Stimulated activated CD8-positive, alpha-beta memory T cell treated with anti-CD3 and anti-CD28 coated beads, Interleukin-12 subunit alpha, Interleukin-12 subunit beta, amount 100 ng/mL, for 4 hours (primary cell): Measurements from ENCODE around the gene NRXN3.

Experiments
- DNase-seq: peaks from one replicate; pipeline ENCODE4 v3.0.0-alpha.2; 2020; ENCODE audit warnings: low read depth

The NRXN3 gene

DNA sequence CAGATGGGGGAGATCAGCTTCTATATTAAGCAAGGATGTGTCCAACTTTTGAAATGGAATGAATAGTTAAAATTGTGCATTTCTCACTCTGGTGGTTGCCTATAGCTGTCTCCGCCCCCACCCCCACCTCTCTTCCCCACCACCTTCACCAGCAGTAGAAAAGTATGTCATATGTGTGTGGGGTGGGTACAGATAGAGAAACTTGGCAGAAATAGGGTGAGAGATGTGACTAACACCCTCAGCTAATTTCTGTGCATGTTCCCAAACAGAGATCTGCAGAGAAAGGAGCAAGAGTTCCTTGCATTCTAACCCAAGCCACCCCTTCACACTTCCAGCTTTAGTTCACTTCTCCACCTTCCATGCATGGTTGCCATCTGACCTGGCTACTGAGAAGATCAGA is 980.1 kb downstream of the NRXN3 start:
- no peak for DNase-seq

GRCh38 chr14:79157369-79157768 is 987.2 kb downstream of the NRXN3 start:
- no peak for DNase-seq

DNA sequence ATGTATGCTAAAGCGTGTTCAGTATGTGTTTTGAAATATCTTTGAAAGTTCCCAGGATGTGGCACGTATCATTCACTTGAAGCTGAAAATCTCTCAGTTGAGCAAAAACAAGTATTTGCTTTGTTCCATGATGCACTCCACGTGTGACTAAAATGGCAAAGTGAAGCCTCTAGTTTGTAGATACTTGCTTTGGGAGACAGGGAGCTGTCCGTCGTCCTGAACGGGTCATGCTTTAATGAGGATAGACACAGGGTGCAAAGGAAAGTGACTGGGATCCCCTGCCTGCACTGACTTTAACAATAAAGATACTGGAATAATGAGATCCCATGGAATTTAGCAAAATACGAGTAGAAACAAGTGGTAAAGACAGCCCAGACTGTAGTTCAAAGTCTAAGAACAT is 991.4 kb downstream of the NRXN3 start:
- DNase-seq, result no peak

DNA sequence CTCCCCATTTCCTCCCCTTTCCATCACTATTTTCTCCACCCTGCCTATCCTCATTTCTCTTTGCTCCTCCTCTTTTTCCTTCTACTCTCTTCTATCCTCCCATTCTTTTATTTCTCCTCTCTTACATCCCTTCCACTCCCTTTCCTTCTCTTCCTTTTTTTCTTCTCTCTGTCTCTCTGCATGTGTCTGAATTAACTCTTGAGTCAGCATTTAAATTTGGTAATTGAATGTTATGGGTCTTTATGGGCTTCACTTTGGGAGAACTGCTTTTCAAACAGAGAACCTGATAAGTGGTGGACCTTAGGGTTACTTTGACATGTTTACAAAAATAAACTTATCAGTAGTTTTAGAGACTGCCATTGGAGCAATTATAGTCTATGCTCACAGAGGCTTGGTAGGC is 992.7 kb downstream of the NRXN3 start:
- no peak for DNase-seq

DNA sequence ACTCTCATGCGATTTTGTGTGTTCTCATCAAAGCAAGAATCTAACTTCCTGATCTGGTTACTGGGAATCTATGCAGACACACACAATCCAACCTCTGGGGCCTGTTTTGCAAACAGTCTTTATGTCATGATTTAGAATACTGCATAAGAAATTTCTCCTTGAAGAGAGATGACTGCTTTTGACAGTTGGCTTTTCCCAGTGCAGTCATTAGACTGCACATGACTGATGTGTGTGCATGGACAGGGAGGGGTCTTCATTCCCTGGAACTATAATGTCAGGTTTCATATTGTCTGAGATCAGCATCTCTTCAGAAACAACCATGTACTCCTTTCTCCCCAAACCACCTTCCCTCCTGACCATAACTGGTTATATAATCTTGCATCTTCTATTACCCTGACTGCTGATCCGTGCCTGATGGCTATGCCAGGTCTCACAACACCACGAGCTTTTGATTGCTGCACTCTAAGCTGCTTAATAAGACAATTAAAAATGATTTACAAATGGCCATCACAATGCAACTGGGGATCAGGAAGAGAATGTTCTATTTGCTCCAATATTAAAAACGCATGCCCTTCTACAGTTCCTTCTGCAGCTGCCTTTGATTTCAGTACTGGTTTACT is 995.4 kb downstream of the NRXN3 start:
- no peak for DNase-seq

DNA sequence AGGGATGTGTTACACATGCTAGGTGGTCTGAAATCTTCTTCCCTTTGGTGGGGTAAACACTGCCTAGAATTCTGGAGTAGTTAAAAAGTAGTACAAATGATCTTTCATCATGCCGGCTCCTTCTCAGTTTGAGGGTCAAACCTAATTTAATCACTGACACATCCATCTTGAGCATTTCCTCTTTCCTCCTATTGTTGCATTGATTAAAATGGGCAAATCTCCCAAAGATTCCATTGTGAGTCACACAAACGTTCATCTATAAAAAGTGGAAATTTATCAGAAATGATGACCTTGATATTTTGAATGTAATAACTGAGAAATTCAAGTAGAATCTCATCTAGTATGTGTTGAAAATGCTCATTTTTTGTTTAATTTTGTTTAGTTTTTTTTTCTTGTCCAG is 996.0 kb downstream of the NRXN3 start:
- no peak for DNase-seq

DNA sequence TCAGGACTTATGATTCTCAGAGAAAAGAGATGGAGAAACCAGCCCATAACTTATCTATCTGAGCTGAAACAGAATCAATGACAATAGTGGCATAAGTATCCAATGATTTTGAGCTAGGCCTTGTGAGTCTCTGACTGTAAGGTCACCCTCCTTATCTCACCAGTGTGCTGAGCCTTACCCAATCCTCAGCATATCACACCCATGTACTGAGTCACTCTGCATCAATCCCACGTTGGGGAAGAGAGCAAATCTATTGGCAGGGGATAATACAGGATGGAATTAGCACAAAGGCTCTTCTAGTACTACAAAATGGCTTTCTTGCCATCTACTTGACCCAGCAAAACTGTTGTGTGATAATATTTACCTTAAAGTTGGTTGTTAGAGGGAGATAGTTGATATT is 997.8 kb downstream of the NRXN3 start:
- no peak for DNase-seq

DNA sequence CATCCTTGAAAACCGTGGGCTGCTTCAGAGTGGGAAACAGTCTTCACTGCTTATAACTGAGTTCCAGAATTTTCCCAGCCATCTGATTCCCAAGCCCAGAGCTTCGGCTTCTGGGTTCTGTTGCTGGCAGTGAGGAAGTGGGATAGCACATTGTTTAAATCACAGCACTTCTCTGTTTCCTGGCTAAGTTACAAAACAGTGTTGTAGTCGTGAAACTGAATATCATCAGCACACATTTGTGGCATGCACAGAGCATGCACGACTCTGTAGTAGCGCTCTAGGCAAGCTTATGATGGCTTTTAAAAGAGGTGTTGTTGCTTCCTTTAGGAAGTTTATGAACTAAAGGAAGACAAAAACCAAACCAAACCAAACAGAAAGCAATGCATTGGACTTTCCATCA is 1005.5 kb downstream of the NRXN3 start:
- DNase-seq, result no peak

DNA sequence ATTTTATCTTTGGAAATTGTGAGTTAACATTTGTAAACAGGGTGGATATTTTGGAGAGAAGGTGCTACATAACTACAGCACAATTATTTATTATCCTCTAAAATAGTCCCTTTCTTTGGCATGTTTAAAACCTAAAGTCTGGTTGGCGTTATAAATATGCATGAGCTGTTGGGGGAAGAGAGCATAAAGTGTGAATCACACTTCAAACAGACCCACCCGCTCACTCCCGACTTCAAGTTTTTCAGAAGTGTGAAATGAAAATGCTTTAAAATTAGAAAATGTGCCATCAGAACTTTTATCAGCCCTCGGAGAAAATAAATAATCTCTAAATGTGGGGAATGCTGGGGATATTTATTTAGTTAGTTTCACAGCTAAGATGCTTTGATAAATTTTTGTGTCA is 1006.9 kb downstream of the NRXN3 start:
- DNase-seq, result no peak

DNA sequence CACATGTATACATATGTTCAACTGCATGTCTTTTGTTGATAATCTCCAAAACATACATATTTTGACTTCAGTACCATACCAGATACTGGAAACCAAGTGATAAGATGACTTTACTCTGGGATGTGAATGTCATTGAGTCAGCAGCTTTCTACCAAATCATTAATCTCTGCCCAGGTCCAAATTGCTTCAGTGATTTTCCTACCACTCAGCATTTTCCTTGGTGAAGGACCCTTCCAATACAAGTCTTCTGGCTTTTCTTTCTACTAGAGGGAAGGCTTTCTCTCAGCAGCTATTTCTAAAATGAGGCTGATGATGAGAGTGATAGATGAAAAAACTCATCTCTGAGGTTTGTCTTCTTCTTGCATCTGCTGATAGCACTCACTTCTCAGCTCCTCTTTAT is 1008.5 kb downstream of the NRXN3 start:
- DNase-seq, result no peak

GRCh38 chr14:79179985-79180384 is 1009.8 kb downstream of the NRXN3 start:
- no peak for DNase-seq

GRCh38 chr14:79180656-79181055 is 1010.5 kb downstream of the NRXN3 start:
- no peak for DNase-seq

- no peak for DNase-seq
Measured at GRCh38 chr14:79186523-79186922, 1016.4 kb downstream of the NRXN3 start.

GRCh38 chr14:79193689-79194477 is 1023.7 kb downstream of the NRXN3 start:
- no peak for DNase-seq

DNA sequence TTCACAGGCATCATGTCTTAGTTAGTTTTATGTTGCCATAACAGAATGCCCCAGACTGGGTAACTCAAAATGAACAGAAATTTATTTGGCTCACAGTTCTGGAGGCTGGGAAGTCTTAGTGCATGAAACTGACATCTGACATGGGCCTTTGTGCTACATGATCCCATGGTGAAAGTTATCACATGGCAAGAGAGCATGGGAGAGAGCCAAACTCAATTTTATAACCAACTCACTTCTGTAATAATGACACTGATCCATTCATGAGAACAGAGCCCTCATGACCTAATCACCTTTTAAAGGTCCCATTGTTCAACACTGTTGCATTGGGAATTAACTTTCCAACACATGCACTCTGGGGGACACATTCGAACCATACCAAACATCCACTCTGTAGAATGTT is 1026.0 kb downstream of the NRXN3 start:
- DNase-seq, result no peak

DNA sequence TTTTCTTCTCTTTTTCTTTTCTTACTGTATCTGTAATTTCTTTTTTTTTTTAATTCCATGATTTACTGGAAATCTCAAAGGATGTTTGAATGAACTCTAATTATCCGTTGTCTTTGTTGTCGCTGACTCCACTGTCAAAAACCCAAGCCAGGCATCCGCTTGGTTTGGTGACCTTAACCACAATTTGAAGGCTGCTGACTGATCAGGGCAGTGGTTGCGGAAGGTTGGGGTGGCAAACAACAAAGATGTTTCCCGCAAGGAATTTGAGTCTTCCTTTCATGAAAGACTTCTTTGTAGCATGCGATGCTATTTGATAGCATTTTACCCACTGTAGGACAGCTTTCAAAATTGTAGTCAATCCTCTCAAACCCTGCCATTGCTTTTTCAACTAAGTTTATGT is 1027.3 kb downstream of the NRXN3 start:
- no peak for DNase-seq

GRCh38 chr14:79199217-79199616 is 1029.0 kb downstream of the NRXN3 start:
- DNase-seq, result no peak

DNA sequence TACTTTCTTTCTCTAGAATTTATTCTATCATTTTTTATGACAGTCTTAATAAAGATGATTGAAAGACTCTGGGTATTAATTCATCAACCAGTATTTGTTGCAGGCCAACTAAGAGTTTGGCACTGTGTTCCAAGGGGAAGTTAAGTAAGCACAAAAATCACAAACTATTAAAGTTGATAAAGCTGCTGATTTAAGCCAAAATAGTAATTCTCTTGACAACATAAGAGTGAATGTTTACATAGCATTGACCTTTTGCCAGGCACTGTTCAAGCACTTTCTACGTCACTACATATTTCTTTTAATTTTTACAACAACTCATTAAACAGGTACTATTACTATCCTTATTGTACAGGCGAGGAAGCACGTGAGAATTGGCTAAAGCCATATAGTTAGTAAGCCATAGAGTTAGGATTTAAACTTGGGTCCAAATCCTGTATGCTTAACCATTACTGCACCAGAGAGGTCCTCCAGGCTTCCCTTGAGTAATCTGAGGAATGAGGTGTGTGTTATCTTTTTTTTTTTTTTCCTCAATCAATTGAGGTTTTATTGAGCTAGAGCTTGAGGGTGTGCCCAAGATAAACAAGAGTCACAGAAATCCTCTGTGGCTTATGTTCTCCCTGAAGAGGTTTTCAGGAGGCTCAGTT is 1031.5 kb downstream of the NRXN3 start:
- DNase-seq, result no peak

DNA sequence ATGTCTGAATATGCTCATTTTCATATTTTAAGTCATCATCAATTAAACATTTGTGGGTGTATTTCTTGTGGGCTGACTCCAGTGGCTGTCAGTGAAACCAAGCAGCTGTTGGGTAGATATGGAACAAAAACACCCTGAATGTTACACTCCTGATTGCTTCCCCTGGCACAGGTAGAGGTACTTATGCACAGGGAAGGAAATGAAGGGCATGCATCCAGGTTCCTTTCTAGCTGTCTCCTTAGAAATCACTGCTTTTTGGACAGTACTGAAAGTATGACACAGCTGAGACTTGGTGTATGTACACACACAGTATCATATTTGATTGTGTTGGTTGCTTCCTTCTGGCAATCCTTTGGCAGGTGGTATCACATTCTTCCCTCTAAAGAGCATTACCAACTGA is 1034.4 kb downstream of the NRXN3 start:
- DNase-seq, result no peak

DNA sequence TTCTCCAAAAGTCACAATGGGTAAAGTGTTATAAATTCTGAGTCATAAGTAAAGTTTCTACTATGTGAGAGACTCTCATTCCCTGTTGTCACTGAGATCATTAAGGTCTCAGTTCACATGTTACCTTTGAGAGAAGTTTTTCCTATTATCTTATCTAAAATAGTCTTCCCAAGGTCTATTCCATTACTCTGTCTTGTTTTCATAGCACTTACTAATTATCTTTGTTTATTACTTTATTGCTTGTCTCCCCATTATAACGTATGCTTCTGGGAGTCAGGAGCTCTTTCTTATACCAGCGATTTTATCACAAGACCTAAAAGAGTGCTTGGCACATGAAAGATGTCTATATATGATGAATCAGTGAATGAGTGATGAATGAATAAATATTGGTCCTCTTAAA is 1039.2 kb downstream of the NRXN3 start:
- DNase-seq, result no peak

- no peak for DNase-seq
Measured at GRCh38 chr14:79225815-79226214, 1055.6 kb downstream of the NRXN3 start.

DNA sequence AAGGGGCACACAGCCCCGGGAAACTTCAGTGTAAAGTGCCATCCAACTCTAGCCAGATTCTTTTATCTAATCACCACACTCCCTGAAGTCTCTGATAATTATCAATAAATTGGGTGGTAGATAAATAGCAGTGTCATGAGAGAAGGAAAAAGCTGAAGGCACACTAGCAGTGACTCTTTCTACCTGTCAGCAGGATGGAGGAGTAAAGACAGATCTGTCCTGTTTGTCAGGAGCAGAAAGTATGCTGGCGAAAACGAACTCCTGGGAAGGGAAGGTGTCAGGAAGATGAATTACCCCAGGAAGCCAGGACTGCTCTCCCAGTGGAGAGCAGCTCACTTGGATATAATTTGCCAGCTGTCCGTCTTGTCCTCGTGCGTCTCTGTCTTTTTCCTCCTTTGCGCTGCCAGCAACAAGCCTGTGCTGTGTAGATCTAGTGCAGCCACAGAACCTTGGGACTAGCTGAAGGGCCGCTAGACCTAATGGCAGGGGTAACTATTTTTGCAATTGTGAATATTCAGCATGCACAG is 1059.3 kb downstream of the NRXN3 start:
- no peak for DNase-seq

DNA sequence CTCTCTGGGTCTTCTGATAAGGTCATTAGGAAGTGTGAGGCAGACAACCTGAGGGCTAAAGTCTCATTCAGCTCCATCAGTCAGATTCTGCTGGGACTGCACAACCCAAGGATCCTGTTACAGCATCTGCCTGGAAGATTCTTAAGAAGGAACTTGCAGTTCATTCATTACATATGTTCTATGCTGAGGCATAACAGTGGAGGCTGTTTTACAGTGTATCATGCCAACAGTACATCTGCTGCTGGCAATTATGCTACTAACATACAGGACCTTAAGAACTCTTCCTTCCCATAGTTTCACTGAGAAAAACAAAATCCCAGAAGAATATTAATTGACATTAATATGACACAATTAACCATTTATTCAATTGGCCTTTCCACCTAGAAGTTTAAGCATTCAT is 1072.5 kb downstream of the NRXN3 start:
- no peak for DNase-seq
